HEK293 (cell line): ENCODE results near the gene MYO15B.

Experiments used
- CTCF ChIA-PET: fragments of 350-600 bp; formaldehyde crosslinking; extraction: SDS; loops from one replicate; lab custom pipeline; 2021; ENCODE audit warnings: antibody characterized with exemption; lab: Yijun Ruan, JAX
- POLR2A ChIA-PET: fragments of 300-600 bp; formaldehyde crosslinking; extraction: SDS; loops from one replicate; lab custom pipeline; 2020; ENCODE audit warnings: antibody characterized with exemption, inconsistent platforms; lab: Yijun Ruan, JAX
- H3K27ac ChIP-seq: fragments of 200-500 bp; sonication (Bioruptor generic); 2 replicates; pipeline ENCODE4 v1.5.1; 2014; ENCODE audit warnings: low read depth, low read length, control low read depth, inconsistent platforms; ENCODE audit errors: extremely low read depth
- H3K36me3 ChIP-seq, 2 experiments: fragments of 200-500 bp in 1 of 2; sonication (Bioruptor generic) in 1 of 2; 1 replicate in 1 of 2; 2 replicates in 1 of 2; pipeline ENCODE4 v1.5.1; 2014 to 2017; ENCODE audit warnings: inconsistent platforms in 2 of 2, low read length in 2 of 2; ENCODE audit not compliant: control insufficient read depth in 2 of 2, insufficient read depth in 1 of 2
- H3K4me1 ChIP-seq: fragments of 200-500 bp; sonication (Bioruptor generic); 2 replicates; pipeline ENCODE4 v1.5.1; 2014; ENCODE audit warnings: mild to moderate bottlenecking, low read length, inconsistent platforms; ENCODE audit not compliant: control insufficient read depth, insufficient read depth
- H3K4me3 ChIP-seq: 2 replicates; pipeline ENCODE4 v1.5.1; 2011; ENCODE audit warnings: low read depth, mild to moderate bottlenecking, control low read depth, low read length, moderate library complexity
- H3K9me3 ChIP-seq: fragments of 200-500 bp; sonication (Bioruptor generic); 2 replicates; pipeline ENCODE4 v1.5.1; 2014; ENCODE audit warnings: low read depth, low read length, inconsistent platforms; ENCODE audit not compliant: control insufficient read depth, insufficient read depth
- GLIS1 ChIP-seq: fragments of 450-650 bp; formaldehyde crosslinking; IDR thresholded peaks from 2 replicates; pipeline ENCODE4 v1.5.1; 2016; ENCODE audit warnings: missing biosample characterization, missing genetic modification characterization
- GLIS2 ChIP-seq: fragments of 450-650 bp; formaldehyde crosslinking; IDR thresholded peaks from 2 replicates; pipeline ENCODE4 v1.5.1; 2016; ENCODE audit warnings: missing biosample characterization, missing genetic modification characterization
- KLF10 ChIP-seq: fragments of 450-650 bp; IDR thresholded peaks from 2 replicates; pipeline ENCODE4 v1.5.1; 2018; ENCODE audit warnings: missing biosample characterization, mild to moderate bottlenecking, missing genetic modification characterization
- SCRT1 ChIP-seq: fragments of 450-650 bp; formaldehyde crosslinking; IDR thresholded peaks from 2 replicates; pipeline ENCODE4 v1.5.1; 2016; ENCODE audit warnings: missing biosample characterization, missing genetic modification characterization, borderline replicate concordance
- SCRT2 ChIP-seq: fragments of 450-650 bp; formaldehyde crosslinking; IDR thresholded peaks from 2 replicates; pipeline ENCODE4 v1.5.1; 2016; ENCODE audit warnings: missing biosample characterization, missing genetic modification characterization
- SP2 ChIP-seq: fragments of 450-650 bp; formaldehyde crosslinking; IDR thresholded peaks from 2 replicates; pipeline ENCODE4 v1.5.1; 2016; ENCODE audit warnings: missing biosample characterization, missing genetic modification characterization
- ZNF48 ChIP-seq: fragments of 450-650 bp; formaldehyde crosslinking; IDR thresholded peaks from 2 replicates; pipeline ENCODE4 v1.5.1; 2016; ENCODE audit warnings: missing biosample characterization, missing genetic modification characterization
- ZNF658 ChIP-seq: fragments of 450-650 bp; formaldehyde crosslinking; IDR thresholded peaks from 2 replicates; pipeline ENCODE4; 2016; ENCODE audit warnings: missing biosample characterization, missing genetic modification characterization
- ZNF660 ChIP-seq: fragments of 450-650 bp; IDR thresholded peaks from 2 replicates; pipeline ENCODE4 v1.5.1; 2018; ENCODE audit warnings: missing biosample characterization, mild to moderate bottlenecking, missing genetic modification characterization
- ZNF768 ChIP-seq: fragments of 450-650 bp; formaldehyde crosslinking; IDR thresholded peaks from 2 replicates; pipeline ENCODE4 v1.5.1; 2018; ENCODE audit warnings: missing biosample characterization, mild to moderate bottlenecking, missing genetic modification characterization
- TF ChIP-seq, protein P1 (sequence below): fragments of 450-650 bp; formaldehyde crosslinking; IDR thresholded peaks from 2 replicates; pipeline ENCODE4 v1.5.1; 2017; ENCODE audit warnings: missing biosample characterization, missing genetic modification characterization
- TF ChIP-seq, protein P2 (sequence below): fragments of 450-650 bp; formaldehyde crosslinking; IDR thresholded peaks from 2 replicates; pipeline ENCODE4 v1.5.1; 2016; ENCODE audit warnings: missing biosample characterization, missing genetic modification characterization

Gene MYO15B

DNA sequence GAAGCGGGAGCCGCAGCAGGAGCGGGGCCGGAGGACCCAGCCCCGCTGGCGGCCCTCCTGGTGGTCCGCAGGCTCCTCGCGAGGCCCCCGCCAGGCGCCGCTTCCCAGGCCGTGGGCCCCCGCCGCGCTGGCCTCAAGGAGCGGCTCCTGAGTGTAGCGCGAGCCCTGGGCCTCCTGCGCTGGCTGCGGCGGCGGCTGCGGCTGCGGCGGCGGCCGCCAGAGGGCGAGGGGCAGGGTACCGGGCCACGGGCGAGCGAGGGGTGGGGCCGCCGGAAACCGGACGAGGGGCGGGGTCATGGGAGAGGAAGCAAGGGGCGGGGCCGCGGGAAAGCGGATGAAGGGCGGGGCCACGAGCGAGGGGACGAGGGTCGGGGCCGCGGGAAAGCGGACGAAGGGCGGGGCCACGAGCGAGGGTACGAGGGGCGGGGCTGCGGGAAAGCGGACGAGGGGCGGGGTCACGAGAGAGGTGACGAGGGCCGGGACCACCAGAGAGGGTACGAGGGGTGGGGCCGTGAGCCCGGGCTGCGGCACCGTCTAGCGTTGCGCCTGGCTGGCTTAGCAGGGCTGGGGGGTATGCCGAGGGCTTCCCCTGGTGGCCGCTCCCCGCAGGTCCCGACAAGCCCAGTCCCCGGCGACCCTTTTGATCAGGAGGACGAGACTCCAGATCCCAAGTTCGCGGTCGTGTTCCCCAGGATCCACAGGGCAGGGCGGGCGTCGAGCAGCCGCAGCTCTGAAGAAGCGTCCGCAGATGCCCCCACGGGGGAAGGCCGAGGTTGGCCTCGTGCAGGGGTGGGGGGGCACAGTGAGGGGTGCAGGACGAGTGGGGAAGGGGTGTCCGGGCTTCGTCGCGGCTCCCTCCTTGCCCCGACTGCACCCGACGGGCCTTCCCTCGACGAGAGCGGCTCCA lies 1.7 kb downstream of the MYO15B start (continued):
- TF ChIP-seq KLF10 (tag by site-specific recombination) (peak; percentile 26; the same call in 1 of the 2 replicates), ZNF48 (tag by site-specific recombination) (no peak)

DNA sequence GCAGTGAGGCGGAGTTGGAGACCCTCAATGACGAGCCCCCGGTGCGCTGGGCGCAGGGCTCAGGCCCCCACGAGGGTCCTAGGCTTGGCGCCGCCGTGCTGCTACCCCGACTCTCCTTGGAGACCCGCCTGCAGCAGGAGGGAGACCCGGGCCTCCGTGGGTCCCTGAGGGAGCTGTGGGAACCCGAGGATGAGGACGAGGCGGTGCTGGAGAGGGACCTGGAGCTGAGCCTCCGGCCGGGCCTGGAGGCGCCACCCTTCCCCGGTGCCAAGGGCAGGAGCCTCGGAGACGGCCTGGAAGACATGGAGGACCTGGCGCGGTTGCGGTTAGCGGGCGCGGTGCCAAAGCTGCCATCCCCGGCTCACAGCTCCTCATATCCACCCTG lies 2.3 kb downstream of the MYO15B start:
- Histone ChIP-seq H3K4me3 (no peak overlapping the region), H3K27ac (no peak overlapping the region)
- CTCF ChIA-PET = interaction anchor here (0.7 to 5.1 kb wide), 9 partner anchors 11 to 176 kb away, joined by 3 to 58 read pairs (median 4); partner anchors contain the start of gene SMIM5
- TF ChIP-seq ZNF660 (tag by site-specific recombination) (no peak), ZNF768 (tag by site-specific recombination) (no peak)
- TF ChIP-seq, protein P1, sequence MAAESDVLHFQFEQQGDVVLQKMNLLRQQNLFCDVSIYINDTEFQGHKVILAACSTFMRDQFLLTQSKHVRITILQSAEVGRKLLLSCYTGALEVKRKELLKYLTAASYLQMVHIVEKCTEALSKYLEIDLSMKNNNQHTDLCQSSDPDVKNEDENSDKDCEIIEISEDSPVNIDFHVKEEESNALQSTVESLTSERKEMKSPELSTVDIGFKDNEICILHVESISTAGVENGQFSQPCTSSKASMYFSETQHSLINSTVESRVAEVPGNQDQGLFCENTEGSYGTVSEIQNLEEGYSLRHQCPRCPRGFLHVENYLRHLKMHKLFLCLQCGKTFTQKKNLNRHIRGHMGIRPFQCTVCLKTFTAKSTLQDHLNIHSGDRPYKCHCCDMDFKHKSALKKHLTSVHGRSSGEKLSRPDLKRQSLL = peak; percentile 81
- TF ChIP-seq, all 188 proteins: peak for 1
- H3K4me1 ChIP-seq = peaks cover 2% of the 10 kb centered on the region; the same call in 1 of the 2 replicates
- no peaks in the 10 kb centered on the region for H3K9me3 ChIP-seq
- no peaks in the 10 kb centered on the region for H3K36me3 ChIP-seq
- POLR2A ChIA-PET = interaction anchor here (0.7 to 2.5 kb wide), 5 partner anchors 10 to 134 kb away, joined by 3 to 9 read pairs (median 3); partner anchors contain the start of gene TMEM94

DNA sequence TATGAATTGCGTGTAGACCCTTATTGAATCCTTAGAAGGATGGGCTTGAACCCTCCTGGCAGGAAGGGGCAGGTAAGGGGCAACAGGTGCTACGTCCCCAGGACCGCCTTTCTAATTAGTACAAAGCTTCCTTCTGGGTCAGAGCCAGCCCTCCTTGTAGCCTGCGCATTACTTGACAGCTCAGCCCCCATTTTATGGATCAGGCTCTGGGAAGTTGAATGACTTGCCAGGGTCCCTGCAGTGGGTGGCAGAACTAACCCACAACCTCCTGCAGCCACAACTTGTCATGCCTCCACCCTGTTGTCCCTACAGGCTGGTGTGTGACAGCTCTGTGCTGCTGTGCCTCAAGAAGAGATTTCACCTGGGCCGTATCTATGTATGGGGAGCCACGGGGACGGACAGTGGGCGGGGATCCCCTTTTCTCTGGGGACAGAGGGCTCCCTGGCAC lies 2.7 kb downstream of the MYO15B start:
- Histone ChIP-seq H3K4me3 (no peak overlapping the region), H3K27ac (no peak overlapping the region)
- POLR2A ChIA-PET = interaction anchor here (0.7 to 2.5 kb wide), 6 partner anchors 10 to 134 kb away, joined by 3 to 9 read pairs (median 3); partner anchors contain the start of gene TMEM94
- TF ChIP-seq SP2 (tag by site-specific recombination) (no peak), SCRT2 (tag by site-specific recombination) (peak; percentile 84), ZNF658 (tag by site-specific recombination) (no peak), SCRT1 (tag by site-specific recombination) (peak; percentile 53; the same call in 1 of the 2 replicates)
- TF ChIP-seq, all 188 proteins: peak for 2
- Histone ChIP-seq H3K36me3 (no peaks in the 10 kb centered on the region), H3K9me3 (no peaks in the 10 kb centered on the region), H3K4me1 (peaks cover 2% of the 10 kb centered on the region; the same call in 1 of the 2 replicates)
- CTCF ChIA-PET = interaction anchor here (0.7 to 5.1 kb wide), 10 partner anchors 11 to 175 kb away, joined by 3 to 58 read pairs (median 4); partner anchors contain the start of gene SMIM5

DNA sequence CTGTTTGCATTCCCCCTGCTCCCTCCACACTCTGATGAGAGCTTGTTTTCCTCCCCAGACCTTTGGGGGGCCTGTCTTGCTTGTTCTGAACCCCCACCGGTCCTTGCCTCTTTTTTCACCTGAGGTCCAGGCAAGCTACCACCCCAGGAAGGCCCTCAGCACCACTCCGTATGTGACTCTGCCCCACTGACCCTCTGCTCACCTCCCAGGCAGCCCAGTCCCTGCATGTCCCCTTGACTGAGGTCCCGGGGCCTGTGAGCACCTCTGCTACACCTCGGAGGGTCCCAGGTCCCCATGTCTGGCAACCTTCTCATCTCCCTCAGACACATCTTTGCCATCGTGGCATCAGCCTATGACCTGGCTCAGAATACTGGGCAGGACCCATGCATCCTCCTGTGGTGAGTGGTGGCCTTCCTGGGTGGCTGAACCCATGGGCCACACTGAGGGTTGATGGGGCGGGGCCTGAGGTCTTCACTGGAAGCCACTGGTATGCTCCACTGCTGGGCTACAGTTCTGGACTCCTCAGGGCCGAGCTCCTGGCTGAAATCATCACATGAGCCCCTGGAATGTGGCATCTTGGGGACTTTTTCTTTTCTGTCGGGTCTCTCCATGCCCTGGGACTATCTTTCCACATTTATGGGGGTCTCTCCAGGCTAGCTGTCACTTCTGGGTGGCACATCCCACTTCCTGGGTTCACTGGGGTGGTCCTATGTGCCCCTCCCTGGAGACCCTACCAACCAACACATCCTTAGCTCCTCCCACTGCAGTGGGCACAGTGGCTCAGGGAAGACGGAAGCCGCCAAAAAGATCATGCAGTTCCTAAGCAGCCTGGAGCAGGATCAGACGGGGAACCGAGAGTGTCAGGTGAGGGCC lies 3.5 kb downstream of the MYO15B start:
- no peak overlapping the region for H3K27ac ChIP-seq
- no peaks in the 10 kb centered on the region for H3K36me3 ChIP-seq
- H3K9me3 ChIP-seq = no peaks in the 10 kb centered on the region
- ChIA-PET POLR2A (interaction anchor here (1.0 to 2.5 kb wide), 4 partner anchors 9 to 67 kb away, joined by 3 to 9 read pairs (median 4); no protein-coding TSS in a partner anchor), CTCF (interaction anchor here (0.6 to 5.1 kb wide), 9 partner anchors 10 to 296 kb away, joined by 3 to 58 read pairs (median 4); partner anchors contain the start of gene SMIM5)
- H3K4me3 ChIP-seq = no peak overlapping the region
- H3K4me1 ChIP-seq = peaks cover 2% of the 10 kb centered on the region; the same call in 1 of the 2 replicates
- TF ChIP-seq GLIS2 (peak; percentile 56), GLIS1 (tag by site-specific recombination) (peak; percentile 42)
- TF ChIP-seq, protein P2, sequence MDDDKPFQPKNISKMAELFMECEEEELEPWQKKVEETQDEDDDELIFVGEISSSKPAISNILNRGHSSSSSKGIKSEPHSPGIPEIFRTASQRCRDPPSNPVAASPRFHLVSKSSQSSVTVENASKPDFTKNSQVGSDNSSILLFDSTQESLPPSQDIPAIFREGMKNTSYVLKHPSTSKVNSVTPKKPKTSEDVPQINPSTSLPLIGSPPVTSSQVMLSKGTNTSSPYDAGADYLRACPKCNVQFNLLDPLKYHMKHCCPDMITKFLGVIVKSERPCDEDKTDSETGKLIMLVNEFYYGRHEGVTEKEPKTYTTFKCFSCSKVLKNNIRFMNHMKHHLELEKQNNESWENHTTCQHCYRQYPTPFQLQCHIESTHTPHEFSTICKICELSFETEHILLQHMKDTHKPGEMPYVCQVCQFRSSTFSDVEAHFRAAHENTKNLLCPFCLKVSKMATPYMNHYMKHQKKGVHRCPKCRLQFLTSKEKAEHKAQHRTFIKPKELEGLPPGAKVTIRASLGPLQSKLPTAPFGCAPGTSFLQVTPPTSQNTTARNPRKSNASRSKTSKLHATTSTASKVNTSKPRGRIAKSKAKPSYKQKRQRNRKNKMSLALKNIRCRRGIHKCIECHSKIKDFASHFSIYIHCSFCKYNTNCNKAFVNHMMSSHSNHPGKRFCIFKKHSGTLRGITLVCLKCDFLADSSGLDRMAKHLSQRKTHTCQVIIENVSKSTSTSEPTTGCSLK (tag by site-specific recombination) = no peak
- TF ChIP-seq, all 188 proteins: peak for 2
